Measurements from ENCODE around the gene HSBP1L1. TPM values are rescaled to one million over a fixed set of nuclear protein-coding genes. Genes with fewer than 3 reads are reported as not detected.
"Not testable (repeated sequence)": the region's sequence is repeated elsewhere in the genome, so short reads cannot be mapped to it uniquely, and the experiment has no call there.

Gene HSBP1L1
- total RNA-seq, 1 donor from 2014 or later, result 12.5 TPM

DNA sequence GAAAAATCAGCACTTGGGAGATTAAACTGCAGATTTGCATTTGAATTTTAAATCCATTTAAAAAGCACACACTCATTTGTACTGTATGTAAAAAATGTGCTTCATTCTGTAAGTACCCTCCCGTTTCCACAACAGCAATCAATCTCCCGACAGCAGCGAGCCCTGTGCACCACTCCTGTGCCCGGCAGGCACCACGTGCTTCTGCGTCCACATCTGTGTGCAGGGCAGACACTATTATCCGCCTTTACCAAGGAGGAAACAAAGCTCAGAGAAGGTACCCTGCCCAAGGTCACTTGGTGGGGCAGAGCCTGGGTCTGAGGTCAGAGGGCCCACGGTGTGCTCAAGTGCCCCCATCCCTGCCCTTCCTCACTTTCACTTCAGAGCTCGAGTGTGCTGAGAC is 7.5 kb downstream of the HSBP1L1 start:
- intact Hi-C loops (cut with DNase I), result no loop called here
- no peak for DNase-seq (ENCODE audit: missing footprints)
- no peak for ATAC-seq

DNA sequence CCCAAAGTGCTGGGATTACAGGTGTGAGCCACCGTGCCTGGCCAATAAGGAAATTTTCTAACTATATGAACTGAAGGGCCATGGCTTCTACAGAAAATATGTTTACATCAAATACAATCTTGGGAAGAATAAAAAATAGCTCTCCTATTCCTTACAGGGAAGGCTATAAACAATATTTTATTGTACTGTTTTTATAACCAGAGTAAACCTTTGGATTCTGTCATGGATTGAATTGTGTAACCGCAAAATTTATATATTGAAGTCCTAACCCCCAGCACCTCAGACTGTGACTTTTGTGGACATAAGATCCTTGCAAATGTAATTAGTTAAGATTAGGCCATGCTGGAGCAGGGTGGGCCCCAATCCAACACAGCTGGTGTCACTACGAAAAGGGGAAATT is 8.3 kb downstream of the HSBP1L1 start:
- intact Hi-C loops (cut with DNase I), result no loop called here
- no peak for ATAC-seq
- DNase-seq (ENCODE audit: missing footprints), result no peak

DNA sequence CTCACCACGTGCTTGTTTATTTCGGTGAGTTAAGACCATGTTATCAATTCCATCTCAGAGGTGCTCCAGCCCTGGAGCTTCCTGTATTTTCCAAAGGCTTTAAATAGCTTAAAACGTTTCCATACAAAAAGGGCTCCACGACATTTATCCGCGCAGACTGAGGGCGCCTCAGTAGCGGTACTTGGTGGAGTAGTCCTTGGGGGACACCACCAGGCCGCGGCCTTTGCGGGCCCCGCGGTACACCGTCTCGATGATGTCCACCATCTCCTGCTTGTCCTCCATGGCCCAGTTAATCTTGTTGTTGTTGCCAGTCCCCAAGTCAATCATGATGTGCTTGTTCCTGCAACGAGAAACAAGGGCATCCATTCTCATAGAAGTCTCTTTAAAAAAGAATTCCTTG is 9.1 kb downstream of the HSBP1L1 start:
- intact Hi-C loops (cut with DNase I), result no loop called here
- DNase-seq (ENCODE audit: missing footprints) (no peak), ATAC-seq (no peak)

DNA sequence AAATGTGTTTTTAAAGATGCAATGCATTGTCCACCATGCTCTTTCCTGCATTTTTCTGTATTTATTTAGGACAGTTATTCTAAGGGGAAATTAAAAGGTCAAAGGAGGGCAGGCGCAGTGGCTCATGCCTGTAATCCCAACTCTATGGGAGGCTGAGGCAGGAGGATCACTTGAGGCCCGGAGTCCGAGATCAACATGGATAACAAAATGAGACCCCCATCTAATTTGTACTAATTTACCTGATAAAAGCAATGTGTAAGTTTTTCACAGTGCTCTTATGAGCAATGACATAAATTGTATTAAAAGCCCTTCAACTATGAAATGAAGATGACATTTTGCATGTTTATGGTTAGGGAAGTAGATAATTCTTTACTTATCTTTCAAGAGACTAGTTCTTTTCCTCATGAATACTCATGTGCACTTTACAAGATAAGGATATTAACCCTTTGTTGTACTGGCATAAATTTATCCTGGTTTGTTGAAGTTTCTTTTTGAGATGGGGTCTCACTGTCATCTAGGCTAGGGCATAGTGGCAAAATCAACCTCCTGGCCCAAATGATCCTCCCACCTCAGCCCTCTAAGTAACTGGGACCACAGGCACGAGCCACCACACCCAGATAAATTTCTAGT is 9.7 kb downstream of the HSBP1L1 start:
- no peak for DNase-seq (ENCODE audit: missing footprints)
- intact Hi-C loops (cut with DNase I), result no loop called here
- no peak for ATAC-seq

DNA sequence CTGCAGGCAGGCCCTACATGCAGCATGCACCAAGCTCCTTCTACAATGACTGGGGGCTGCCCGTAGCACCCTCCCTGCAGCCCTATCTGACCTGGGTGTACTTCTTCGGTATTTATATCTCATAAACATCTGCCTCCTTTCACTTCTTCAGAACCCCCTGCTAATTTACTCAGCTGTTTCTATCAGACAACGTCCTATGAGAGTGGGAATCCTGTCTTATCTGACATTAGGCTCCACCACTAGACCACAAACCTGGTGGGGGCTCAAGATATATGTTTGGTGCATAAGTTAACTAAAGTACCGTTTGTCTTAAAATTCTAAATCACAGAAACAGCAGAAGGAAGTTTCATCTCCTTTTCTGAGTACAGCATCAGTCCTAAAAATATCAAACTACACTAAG is 10.6 kb downstream of the HSBP1L1 start:
- intact Hi-C loops (cut with DNase I), result no loop called here

DNA sequence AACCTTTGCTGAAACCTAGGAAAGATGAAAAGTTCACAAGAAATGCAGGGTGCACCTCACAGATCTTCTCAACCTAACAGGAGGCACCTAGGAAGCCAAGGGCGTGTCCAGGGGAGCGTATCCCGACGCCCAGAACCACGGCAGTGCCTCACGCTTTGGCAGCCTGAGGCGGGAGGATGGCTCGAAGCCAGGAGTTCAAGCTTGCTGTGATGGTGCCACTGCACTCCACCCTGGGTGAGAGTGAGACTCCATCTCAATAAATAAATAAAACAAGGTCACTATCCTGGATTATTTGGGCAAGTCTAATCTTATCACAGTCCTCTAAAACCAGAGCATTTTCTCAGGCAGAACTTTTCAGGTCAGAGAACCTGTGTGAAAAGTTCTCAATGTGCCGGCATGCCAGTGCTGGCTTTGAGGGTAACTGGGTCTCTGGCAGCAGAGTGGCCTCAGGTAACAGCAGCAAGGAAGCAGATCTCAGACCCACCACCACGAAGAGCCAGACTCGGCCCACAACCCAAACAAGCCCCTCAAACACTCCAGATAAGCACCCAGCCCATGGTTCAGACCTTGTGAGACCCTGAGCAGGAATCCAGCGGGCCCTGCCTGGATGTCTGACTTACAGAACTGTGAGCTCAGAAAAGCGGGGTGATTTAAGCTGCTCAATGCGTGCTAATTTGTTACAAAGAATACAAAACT is 11.7 kb downstream of the HSBP1L1 start:
- intact Hi-C loops (cut with DNase I), result no loop called here
- DNase-seq (ENCODE audit: missing footprints) (no peak), ATAC-seq (peak; percentile 67)

More for the DNA sequence above, 10.6 kb downstream of the HSBP1L1 start:
- ATAC-seq, result no peak
- no peak for DNase-seq (ENCODE audit: missing footprints)

DNA sequence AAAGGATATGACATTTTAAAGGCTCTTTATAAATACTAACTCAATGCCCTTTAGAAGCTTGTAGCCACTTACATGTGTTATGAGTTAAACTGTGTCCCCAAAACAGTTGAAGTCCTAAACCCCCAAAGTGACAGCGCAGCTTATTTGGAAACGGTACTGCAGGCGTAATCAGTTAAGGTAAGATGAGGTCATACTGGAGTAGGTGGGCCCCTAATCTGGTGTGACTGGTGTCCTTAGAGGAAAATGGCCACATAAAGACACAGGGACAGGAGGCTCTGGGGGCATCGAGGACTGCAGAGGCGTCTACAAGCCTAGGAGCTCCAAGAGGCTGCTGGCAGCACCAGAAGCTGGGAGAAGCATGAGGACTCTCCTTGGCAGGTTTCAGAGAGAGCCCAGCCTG is 15.4 kb downstream of the HSBP1L1 start:
- no peak for ATAC-seq
- DNase-seq (ENCODE audit: missing footprints), result no peak
- intact Hi-C loops (cut with DNase I), result no loop called here

DNA sequence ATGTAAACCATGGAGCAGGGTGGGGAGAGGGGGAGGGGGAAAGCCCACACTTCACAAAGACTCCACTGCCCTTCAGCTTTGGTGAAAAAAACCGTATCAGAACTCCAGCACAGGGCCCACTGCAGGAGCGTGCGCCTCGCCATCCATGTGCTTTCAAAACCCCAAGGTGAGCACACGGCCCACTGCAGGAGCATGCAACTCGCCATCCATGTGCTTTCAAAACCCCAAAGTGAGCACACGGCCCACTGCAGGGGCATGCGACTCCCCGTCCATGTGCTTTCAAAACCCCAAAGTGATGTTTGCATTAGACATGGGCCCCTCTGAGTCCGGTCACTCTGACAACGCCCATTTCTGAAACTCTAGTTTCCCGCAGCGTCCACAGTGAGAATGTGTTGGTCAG is 16.1 kb downstream of the HSBP1L1 start:
- DNase-seq (ENCODE audit: missing footprints) (no peak), ATAC-seq (no peak)
- intact Hi-C loops (cut with DNase I), result no loop called here

DNA sequence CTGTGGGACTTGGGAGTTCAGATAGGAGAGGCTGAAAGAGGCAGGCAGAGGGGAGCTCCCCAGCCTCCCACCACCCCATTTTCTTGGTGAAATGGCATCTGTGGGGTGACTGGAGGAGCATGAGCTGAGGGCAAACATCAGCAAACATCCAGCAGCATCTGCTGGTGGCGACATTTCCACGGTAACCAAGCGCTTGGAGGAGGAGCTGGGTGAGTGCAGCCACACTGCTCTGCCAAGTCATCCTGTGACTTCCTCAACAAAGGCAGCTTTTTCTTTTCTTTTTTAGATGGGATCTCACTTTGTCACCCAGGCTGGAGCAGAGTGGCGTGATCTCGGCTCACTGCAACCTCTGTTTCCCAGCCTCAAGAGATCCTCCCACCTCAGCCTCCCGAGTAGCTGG is 18.3 kb downstream of the HSBP1L1 start:
- intact Hi-C loops (cut with DNase I), result no loop called here
- DNase-seq (ENCODE audit: missing footprints), result no peak
- no peak for ATAC-seq

DNA sequence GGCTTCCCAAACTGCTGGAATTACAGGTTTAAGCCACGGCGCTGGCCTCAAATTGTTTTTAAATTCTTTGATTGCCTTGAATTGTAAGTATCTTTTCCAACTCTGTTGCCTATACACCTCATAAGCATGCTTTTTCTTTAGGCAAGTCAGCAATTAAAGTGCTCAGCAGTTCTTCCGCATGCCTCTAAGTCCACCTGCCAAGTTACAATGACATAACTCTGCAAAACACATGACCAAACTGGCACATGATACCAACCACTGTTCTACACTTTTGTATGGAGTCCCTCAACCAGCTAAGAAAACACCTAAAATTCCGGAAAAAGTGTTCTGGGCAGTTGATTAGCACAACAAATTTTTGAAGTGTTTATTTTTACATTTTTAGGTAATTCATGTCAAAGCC is 18.8 kb downstream of the HSBP1L1 start:
- DNase-seq (ENCODE audit: missing footprints), result no peak
- no peak for ATAC-seq
- intact Hi-C loops (cut with DNase I), result no loop called here

DNA sequence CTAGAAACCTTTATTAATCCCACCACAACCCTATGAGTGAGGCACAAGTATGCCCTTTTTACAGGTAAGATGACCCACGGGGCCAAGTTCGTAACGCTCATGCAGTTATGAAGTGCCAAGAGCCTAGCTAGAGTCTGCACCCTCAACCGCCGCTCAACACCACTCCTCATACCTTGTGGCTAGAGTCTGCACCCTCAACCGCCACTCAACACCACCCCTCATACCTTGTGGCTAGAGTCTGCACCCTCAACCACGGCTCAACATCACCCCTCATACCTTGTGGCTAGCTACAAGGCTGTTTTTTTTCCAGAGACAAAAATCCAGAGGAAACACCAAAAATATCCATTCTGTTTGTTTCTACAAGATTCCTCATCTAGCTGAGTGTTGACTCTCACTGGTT is 19.4 kb downstream of the HSBP1L1 start:
- intact Hi-C loops (cut with DNase I), result no loop called here
- DNase-seq (ENCODE audit: missing footprints) (no peak), ATAC-seq (no peak)

DNA sequence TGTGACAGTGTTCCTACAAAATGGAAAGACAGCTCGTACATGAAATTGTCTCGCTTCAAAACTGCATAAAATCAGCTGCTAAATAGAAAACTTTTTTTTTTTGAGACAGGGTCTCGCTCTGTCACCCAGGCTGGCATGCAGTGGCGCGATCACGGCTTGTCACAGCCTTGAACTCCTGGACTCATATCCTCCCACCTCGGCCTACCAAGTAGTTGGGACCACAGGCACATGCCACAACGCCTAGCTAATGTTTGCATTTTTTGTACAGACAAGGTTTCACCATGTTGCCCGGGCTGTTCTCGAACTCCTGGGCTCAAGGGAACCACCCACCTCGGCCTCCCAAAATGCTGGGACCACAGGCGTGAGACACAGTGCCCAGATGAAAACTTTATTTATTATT is 20.7 kb downstream of the HSBP1L1 start:
- intact Hi-C loops (cut with DNase I), result loop anchor here (5.0 kb wide), 2 partner anchors 33 to 122 kb away; partner anchors contain the start of genes ADNP2 and SLC66A2

DNA sequence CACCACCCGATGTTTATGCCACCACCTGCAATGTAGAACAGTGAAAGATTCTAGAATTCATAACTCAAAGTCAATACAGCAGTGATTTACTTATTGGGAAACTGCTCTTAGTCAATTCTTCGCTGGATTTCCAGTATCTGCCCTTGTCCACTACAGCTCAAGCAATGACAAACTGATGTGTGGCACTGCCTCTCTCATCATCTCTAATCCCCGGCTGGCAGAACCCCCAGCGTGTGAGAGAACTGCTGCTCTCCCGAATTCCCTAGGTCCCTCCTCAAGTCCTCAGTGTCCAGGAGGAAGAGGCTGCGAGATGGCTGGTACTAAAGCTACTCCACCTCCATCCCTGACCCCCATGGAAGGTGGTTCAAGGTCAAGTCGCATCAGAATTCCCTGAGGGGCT is 22.3 kb downstream of the HSBP1L1 start:
- no peak for DNase-seq (ENCODE audit: missing footprints)
- ATAC-seq, result no peak
- intact Hi-C loops (cut with DNase I), result loop anchor here (5.0 kb wide), 2 partner anchors 34 to 121 kb away; partner anchors contain the start of genes ADNP2 and SLC66A2

More for the DNA sequence above, 20.7 kb downstream of the HSBP1L1 start:
- no peak for ATAC-seq
- DNase-seq (ENCODE audit: missing footprints), result no peak

DNA sequence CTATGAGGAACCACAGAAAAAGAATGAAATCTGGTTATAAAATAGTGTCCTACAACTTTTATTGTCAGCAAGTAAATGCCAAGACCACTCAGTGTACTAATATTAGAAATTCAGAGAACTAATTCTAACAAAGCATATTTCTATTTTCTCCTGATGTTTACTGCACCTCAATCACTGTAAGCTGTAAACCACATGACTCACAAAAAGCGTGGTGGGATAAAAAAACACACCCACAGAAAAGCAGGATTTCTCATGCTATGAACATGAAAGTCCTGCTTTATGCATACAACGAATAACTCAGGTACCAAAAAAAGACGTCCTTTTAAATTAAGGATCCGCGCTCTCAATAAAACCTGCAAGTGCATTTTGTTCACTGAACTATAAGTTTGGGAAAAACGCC is 23.1 kb downstream of the HSBP1L1 start:
- DNase-seq (ENCODE audit: missing footprints) (no peak), ATAC-seq (no peak)
- intact Hi-C loops (cut with DNase I), result loop anchor here (5.0 kb wide), 2 partner anchors 35 to 120 kb away; partner anchors contain the start of genes ADNP2 and SLC66A2

DNA sequence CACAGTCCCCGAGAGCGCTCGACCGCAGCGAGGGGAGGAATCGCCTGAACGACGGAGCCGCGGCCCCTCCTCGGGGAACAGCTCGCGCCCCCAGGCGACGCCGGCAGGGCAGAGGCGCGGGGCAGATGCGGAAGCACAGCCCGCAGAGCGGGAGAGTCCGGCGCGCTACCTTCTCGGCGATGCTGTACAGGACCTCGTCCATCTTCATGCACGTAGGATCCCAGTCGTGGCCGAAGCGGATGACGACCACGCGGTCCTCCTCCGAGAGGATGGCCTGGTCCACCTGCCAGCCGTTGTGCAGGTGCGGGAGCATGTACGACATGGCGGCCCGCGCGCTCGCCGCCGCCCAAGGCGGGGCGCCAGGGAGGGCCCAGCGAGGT is 23.6 kb downstream of the HSBP1L1 start:
- DNase-seq (ENCODE audit: missing footprints) (peak; percentile 84), ATAC-seq (peak; percentile 57)
- intact Hi-C loops (cut with DNase I), result loop anchor here (1.0 to 5.0 kb wide), 4 partner anchors 36 to 309 kb away; partner anchors contain the start of genes ADNP2, CTDP1, RBFA and SLC66A2

DNA sequence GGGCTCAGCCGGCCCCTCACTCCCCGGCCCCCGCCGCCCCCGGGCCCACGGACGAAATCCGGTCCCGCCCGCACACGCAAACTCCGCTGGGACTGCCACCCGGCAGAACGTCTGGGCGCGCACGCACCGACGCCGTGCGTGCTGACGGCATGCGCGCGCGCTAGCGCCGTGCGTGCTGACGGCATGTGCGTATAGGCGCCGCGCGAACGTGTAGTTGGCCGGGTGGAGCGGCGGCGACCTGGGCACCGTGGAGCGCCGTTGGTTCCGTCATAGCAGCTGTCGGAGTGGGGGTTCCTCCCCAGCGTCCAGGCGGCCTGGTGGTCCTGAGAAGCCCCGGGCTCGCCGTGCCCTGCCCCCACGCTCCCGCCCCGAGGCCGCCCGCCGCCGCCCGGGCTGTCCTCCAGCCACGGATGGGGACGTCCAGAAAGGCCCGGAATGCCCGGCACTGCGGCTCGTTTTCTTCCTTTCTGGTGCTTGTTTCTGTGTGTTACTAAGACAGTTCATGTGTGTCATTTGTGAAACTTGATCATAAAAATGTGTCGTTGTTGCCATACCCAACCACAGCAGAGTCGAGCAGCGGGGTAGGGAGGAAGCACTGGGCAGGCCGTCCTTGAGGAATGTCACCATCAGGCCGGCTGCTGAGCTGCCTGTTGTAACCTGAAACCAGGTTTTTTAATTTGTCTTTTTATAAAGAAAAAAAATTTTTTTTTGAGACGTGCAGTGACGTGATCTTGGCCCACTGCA is 24.2 kb downstream of the HSBP1L1 start, which contains the start of gene TXNL4A:
Gene TXNL4A (minus strand): TSS at position 113 of the 744 bp plus-strand sequence. CDS start 171 bp downstream, outside the sequence.
- ATAC-seq (peak; percentile 99), DNase-seq (ENCODE audit: missing footprints) (peak; percentile 95)
- intact Hi-C loops (cut with DNase I), result loop anchor here (1.0 to 5.0 kb wide), 4 partner anchors 36 to 309 kb away; partner anchors contain the start of genes ADNP2, CTDP1, RBFA and SLC66A2

DNA sequence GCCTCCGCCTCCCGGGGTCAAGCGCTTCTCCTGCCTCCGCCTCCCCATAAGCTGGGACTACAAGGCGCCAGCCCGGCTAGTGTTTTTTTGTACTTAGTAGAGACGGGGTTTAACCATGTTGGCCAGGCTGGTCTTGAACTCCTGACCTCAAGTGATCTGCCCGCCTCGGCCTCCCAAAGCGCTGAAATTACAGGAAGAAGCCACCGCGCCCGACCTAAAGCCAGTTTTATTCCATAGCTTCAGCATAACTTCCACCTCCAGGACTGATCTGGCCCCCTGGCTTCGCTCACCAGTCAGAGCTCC is 24.7 kb downstream of the HSBP1L1 start:
- DNase-seq (ENCODE audit: missing footprints), result no peak
- ATAC-seq, result no peak
- intact Hi-C loops (cut with DNase I), result loop anchor here (2.0 to 5.0 kb wide), 3 partner anchors 37 to 118 kb away; partner anchors contain the start of genes ADNP2, RBFA and SLC66A2

DNA sequence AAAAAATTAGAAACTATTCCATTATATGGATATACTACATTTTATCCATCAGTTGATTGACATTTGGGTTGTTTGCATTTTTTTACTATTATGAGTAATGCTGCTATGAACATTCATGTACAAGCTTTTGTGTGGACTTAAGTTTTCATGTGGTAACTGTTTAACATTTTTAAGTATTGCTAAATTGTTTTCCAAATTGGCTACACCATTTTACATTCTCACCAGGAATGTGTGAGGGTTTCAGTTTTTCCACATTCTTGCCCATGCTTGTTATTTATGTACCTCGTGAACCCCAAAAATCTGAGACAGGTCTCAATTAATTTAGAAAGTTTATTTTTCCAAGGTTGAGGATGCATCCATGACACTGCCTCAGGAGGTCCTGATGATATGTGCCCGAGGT is 27.1 kb downstream of the HSBP1L1 start:
- DNase-seq (ENCODE audit: missing footprints) (no peak), ATAC-seq (no peak)
- intact Hi-C loops (cut with DNase I), result no loop called here

DNA sequence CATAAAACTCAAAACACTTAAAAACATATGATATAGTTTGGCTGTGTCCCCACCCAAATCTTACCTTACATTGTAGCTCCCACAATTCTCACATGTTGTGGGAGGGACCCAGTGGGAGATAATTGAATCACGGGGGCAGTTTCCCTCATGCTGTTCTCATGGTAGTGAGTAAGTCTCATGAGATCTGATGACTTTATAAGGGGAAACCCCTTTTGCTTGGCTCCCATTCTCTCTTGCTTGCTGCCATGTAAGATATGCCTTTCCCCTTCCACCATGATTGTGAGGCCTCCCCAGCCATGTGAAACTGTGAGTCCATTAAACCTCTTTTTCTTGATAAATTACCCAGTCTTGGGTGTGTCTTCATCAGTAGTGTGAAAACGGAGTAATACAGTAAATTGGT is 35.3 kb downstream of the HSBP1L1 start:
- DNase-seq (ENCODE audit: missing footprints); intact Hi-C loops (cut with DNase I); ATAC-seq: not testable (repeated sequence)

Measured in Right ventricle myocardium inferior (tissue), 1 donor.